Measurements from ENCODE around the gene C19orf73.

Gene C19orf73

DNA sequence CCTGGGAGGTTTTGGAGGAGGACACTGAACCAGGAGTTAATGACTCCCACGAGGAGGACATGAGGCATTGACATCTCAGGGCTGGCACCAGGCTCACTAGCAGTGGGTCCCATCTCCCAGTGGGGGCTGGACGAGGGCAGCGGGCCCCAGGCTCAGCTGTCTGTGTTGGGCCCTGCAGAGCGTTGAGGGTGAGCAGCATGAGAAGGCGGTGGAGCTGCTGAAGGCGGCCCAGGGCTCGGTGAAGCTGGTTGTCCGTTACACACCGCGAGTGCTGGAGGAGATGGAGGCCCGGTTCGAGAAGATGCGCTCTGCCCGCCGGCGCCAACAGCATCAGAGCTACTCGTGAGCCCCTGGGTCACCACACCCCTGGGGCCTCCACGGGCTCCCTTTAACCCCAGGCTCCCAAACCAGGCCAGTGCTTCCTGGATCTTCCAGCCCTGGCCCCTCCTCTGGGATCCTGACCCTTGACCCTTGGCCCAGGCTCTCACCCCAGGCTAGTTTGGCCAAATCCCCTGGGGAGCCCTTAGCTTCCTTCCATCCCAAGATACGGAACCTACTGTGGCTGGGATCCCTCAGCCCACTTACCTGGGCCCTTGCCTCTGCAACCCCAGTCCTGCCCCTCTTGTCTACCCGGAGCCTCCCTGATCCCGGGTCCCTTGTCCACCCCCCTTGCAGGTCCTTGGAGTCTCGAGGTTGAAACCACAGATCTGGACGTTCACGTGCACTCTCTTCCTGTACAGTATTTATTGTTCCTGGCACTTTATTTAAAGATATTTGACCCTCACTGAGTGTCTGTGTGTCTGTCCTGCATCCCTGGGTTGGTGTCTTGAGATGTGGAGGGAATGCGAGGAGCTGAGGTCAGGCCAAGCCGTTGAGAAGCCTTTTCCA, 1.0 kb downstream of the C19orf73 start:
- Histone ChIP-seq H3K27me3 (ENCODE audit: insufficient read depth, low read length) (peaks cover 3% of the 10 kb centered on the region), H4K91ac (ENCODE audit: low read depth, low read length) (peak overlapping the region; percentile 3), H4K8ac (ENCODE audit: low read depth, low read length) (peak overlapping the region; percentile 92), H2BK120ac (ENCODE audit: insufficient read depth, low read length, poor library complexity) (no peak overlapping the region), H3K79me2 (ENCODE audit: control insufficient read depth, insufficient read depth, low read length, poor library complexity) (peaks cover 7% of the 10 kb centered on the region), H3K18ac (ENCODE audit: low read length) (peak overlapping the region; percentile 11), H3K27ac (ENCODE audit: low read depth, low read length) (peak overlapping the region; percentile 79), H3K4me1 (ENCODE audit: control insufficient read depth in 1 of 2, insufficient read depth in 2 of 2, low read length in 2 of 2) (peaks cover 12 to 23% of the 10 kb centered on the region in 2 experiments), H3K9me3 (ENCODE audit: insufficient read depth, low read depth, low read length) (peaks cover 3% of the 10 kb centered on the region), H3K14ac (ENCODE audit: low read length) (peak overlapping the region; percentile 98), H2AK5ac (ENCODE audit: low read length) (peak overlapping the region; percentile 32), H2BK12ac (ENCODE audit: low read length) (peak overlapping the region; percentile 15), H4K12ac (ENCODE audit: low read depth, low read length) (peak overlapping the region; percentile 27), H3K79me1 (ENCODE audit: low read length) (peaks cover 13% of the 10 kb centered on the region), H3K9ac (ENCODE audit: low read length) (peak overlapping the region; percentile 23), H3K23ac (ENCODE audit: low read length) (no peak overlapping the region), H3K36me3 (ENCODE audit: control insufficient read depth in 1 of 2, insufficient read depth in 2 of 2, low read length in 2 of 2) (peaks cover 2 to 6% of the 10 kb centered on the region in 2 experiments), H3K4me2 (ENCODE audit: low read length) (peak overlapping the region; percentile 87), H3K4me3 (ENCODE audit: low read depth, low read length) (peak overlapping the region; percentile 64), H3K4ac (ENCODE audit: low read depth, low read length) (peak overlapping the region; percentile 17), H2AFZ (ENCODE audit: insufficient read depth, low read length, poor library complexity) (peak overlapping the region; percentile 80), H2BK5ac (ENCODE audit: low read depth, low read length, poor library complexity) (peak overlapping the region; percentile 10)
- WGBS (ENCODE audit: extremely low coverage, insufficient coverage, insufficient read length): no CpG with 5 or more reads among the region's 26 CpGs
- DNase-seq: no peak

DNA sequence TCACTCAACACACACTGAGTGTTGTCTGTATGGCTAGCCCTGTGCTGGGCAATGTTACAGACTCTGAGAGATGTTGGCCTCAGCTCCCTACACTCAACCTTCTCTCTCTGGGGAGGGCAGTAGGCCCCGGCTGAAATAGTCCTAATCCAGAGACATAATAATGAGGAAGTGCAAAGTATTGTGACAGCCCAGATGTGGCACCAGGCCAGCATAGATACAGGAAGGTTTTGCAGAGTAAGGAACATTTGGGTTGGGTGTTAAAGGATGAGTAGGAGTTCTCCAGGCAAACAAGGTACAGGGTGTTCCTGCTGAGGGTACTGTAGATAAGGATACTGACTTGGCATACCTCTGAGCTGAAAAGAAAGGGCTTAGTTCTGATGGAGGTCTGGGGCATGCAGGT, 2.4 kb downstream of the C19orf73 start:
- Histone ChIP-seq H3K9me3 (ENCODE audit: insufficient read depth, low read depth, low read length) (peaks cover 3% of the 10 kb centered on the region), H3K14ac (ENCODE audit: low read length) (no peak overlapping the region), H3K79me1 (ENCODE audit: low read length) (peaks cover 13% of the 10 kb centered on the region), H4K12ac (ENCODE audit: low read depth, low read length) (no peak overlapping the region), H2AK5ac (ENCODE audit: low read length) (no peak overlapping the region), H2BK12ac (ENCODE audit: low read length) (no peak overlapping the region), H4K91ac (ENCODE audit: low read depth, low read length) (no peak overlapping the region), H2AFZ (ENCODE audit: insufficient read depth, low read length, poor library complexity) (no peak overlapping the region), H3K4me3 (ENCODE audit: low read depth, low read length) (no peak overlapping the region), H3K4me2 (ENCODE audit: low read length) (no peak overlapping the region), H3K27ac (ENCODE audit: low read depth, low read length) (no peak overlapping the region), H3K23ac (ENCODE audit: low read length) (no peak overlapping the region), H3K4me1 (ENCODE audit: control insufficient read depth in 1 of 2, insufficient read depth in 2 of 2, low read length in 2 of 2) (peaks cover 12 to 23% of the 10 kb centered on the region in 2 experiments), H3K79me2 (ENCODE audit: control insufficient read depth, insufficient read depth, low read length, poor library complexity) (peaks cover 7% of the 10 kb centered on the region), H4K8ac (ENCODE audit: low read depth, low read length) (no peak overlapping the region), H2BK120ac (ENCODE audit: insufficient read depth, low read length, poor library complexity) (no peak overlapping the region), H3K36me3 (ENCODE audit: control insufficient read depth in 1 of 2, insufficient read depth in 2 of 2, low read length in 2 of 2) (peaks cover 2 to 6% of the 10 kb centered on the region in 2 experiments), H3K4ac (ENCODE audit: low read depth, low read length) (no peak overlapping the region), H3K18ac (ENCODE audit: low read length) (no peak overlapping the region), H3K27me3 (ENCODE audit: insufficient read depth, low read length) (peaks cover 3% of the 10 kb centered on the region), H2BK5ac (ENCODE audit: low read depth, low read length, poor library complexity) (no peak overlapping the region), H3K9ac (ENCODE audit: low read length) (no peak overlapping the region)
- DNase-seq: no peak
- WGBS (ENCODE audit: extremely low coverage, insufficient coverage, insufficient read length): no CpG with 5 or more reads among the region's 1 CpG

DNA sequence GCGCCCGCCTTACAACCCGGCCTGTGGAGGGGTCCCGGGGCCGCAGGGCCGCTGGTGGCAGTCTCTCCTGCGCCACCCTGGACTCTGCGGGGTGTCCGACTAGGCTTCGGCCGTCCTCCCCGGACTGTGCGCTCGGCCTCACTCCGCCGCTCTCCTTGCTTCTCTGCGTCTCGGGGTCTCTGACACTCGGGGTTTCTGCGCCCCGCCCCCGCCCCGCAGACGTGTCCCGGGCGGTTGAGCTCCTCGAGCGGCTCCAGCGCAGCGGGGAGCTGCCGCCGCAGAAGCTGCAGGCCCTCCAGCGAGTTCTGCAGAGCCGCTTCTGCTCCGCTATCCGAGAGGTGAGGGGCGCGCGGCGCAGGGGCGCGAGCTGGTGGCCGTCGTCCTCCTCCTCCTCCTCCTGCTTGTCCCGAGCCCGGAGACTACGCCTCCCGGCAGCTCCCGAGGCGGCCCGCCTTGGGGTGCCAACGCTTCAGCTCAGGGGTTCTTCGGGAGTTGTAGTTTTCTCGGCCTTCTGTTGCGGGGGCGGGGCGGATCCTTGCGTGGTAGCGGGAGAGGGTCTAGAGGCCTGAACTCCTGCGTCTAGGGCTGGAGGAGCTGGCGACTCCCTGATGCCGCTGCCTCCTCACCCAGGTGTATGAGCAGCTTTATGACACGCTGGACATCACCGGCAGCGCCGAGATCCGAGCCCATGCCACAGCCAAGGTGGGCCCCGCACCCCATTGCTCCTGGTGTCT, 4.1 kb downstream of the C19orf73 start:
- peak overlapping the region; percentile 80 for H3K4me3 ChIP-seq (ENCODE audit: low read depth, low read length)
- no peak for DNase-seq
- H4K91ac ChIP-seq (ENCODE audit: low read depth, low read length): peak overlapping the region; percentile 80
- peak overlapping the region; percentile 38 for H3K27ac ChIP-seq (ENCODE audit: low read depth, low read length)
- peak overlapping the region; percentile 53 for H2AFZ ChIP-seq (ENCODE audit: insufficient read depth, low read length, poor library complexity)
- peak overlapping the region; percentile 34 for H4K8ac ChIP-seq (ENCODE audit: low read depth, low read length)
- H3K23ac ChIP-seq (ENCODE audit: low read length): no peak overlapping the region
- peak overlapping the region; percentile 63 for H3K14ac ChIP-seq (ENCODE audit: low read length)
- no CpG with 5 or more reads among the region's 68 CpGs for WGBS (ENCODE audit: extremely low coverage, insufficient coverage, insufficient read length)
- H3K4ac ChIP-seq (ENCODE audit: low read depth, low read length): peak overlapping the region; percentile 34
- peak overlapping the region; percentile 67 for H2BK120ac ChIP-seq (ENCODE audit: insufficient read depth, low read length, poor library complexity)
- H3K4me2 ChIP-seq (ENCODE audit: low read length): peak overlapping the region; percentile 96
- H3K27me3 ChIP-seq (ENCODE audit: insufficient read depth, low read length): no peaks in the 10 kb centered on the region
- peak overlapping the region; percentile 8 for H2BK12ac ChIP-seq (ENCODE audit: low read length)
- peak overlapping the region; percentile 67 for H2BK5ac ChIP-seq (ENCODE audit: low read depth, low read length, poor library complexity)
- H3K18ac ChIP-seq (ENCODE audit: low read length): peak overlapping the region; percentile 48
- H3K36me3 ChIP-seq (ENCODE audit: control insufficient read depth in 1 of 2, insufficient read depth in 2 of 2, low read length in 2 of 2): peaks cover 4 to 8% of the 10 kb centered on the region in 2 experiments
- peaks cover 3% of the 10 kb centered on the region for H3K9me3 ChIP-seq (ENCODE audit: insufficient read depth, low read depth, low read length)
- peak overlapping the region; percentile 73 for H3K9ac ChIP-seq (ENCODE audit: low read length)
- peak overlapping the region; percentile 39 for H4K12ac ChIP-seq (ENCODE audit: low read depth, low read length)
- H2AK5ac ChIP-seq (ENCODE audit: low read length): peak overlapping the region; percentile 71
- H3K79me2 ChIP-seq (ENCODE audit: control insufficient read depth, insufficient read depth, low read length, poor library complexity): peaks cover 7% of the 10 kb centered on the region
- peaks cover 11 to 22% of the 10 kb centered on the region in 2 experiments for H3K4me1 ChIP-seq (ENCODE audit: control insufficient read depth in 1 of 2, insufficient read depth in 2 of 2, low read length in 2 of 2)
- peaks cover 13% of the 10 kb centered on the region for H3K79me1 ChIP-seq (ENCODE audit: low read length)
